ENCODE measurements around the gene CCDC141.
"Not testable (repeated sequence)": the region's sequence is repeated elsewhere in the genome, so short reads cannot be mapped to it uniquely, and the experiment has no call there.

Gene CCDC141, protein sequence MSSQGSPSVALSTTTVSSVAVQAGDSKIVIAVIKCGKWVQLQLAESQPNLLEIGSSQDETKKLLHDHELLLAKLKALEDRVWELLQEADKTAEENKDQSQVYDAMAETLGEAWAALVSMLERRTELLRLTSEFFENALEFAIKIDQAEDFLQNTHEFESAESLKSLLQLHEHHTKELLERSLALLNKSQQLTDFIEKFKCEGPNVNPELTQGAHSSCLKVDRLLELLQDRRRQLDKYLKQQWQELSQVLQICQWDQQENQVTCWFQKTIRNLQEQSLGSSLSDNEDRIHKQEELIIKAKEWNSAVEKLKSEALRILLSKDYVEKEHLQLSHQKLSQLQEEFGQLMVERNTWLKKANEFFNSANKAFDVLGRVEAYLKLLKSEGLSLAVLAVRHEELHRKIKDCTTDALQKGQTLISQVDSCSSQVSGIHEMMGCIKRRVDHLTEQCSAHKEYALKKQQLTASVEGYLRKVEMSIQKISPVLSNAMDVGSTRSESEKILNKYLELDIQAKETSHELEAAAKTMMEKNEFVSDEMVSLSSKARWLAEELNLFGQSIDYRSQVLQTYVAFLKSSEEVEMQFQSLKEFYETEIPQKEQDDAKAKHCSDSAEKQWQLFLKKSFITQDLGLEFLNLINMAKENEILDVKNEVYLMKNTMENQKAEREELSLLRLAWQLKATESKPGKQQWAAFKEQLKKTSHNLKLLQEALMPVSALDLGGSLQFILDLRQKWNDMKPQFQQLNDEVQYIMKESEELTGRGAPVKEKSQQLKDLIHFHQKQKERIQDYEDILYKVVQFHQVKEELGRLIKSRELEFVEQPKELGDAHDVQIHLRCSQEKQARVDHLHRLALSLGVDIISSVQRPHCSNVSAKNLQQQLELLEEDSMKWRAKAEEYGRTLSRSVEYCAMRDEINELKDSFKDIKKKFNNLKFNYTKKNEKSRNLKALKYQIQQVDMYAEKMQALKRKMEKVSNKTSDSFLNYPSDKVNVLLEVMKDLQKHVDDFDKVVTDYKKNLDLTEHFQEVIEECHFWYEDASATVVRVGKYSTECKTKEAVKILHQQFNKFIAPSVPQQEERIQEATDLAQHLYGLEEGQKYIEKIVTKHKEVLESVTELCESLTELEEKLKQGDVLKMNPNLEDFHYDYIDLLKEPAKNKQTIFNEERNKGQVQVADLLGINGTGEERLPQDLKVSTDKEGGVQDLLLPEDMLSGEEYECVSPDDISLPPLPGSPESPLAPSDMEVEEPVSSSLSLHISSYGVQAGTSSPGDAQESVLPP (N-terminal part only)

DNA sequence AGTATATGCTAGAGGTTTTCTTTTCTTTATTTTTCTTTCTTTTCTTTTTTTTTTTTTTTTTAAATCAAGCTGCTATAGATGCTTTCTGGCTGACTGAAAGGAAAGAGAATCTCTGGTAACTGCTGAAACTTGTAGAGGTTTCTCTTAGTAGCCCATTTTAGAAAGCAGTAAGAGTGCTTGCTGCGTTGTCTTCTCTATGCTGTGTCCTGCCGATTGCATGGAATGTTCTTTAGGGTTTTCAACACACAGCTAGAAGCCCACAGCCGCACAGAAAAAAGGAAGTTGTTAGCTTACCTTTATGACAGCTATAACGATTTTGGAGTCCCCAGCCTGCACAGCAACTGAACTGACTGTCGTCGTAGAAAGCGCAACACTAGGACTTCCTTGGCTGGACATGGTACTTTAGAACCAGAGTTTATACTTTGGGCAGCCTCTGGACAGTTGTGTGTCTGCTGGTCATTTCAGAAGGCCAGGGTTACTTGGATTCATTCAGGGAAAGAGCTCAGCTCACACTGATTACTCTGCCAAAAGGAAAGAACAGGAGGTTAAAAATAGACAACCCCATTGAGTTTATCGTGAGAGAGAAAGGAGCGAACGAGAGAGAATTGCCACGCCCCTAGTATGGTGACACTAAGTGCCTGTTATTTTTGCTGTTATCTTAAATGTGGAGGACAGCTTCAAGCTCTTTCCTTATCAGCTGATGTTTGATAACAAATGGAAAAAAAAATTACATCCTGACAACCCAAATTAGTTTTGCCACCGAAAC lies at the start of gene CCDC141:
TSS of gene CCDC141 (minus strand) at position 592 of the 766 bp plus-strand sequence. CDS start at position 396, 196 bp downstream.
- TF ChIP-seq POLR2A (IDR thresholded peaks at IDR 0.05; ENCODE audit: low read length) (no peak), GATA1 (IDR thresholded peaks at IDR 0.05; ENCODE audit: low read depth, low read length) (no peak)
- DNase-seq, result peak; percentile 39 to 73

DNA sequence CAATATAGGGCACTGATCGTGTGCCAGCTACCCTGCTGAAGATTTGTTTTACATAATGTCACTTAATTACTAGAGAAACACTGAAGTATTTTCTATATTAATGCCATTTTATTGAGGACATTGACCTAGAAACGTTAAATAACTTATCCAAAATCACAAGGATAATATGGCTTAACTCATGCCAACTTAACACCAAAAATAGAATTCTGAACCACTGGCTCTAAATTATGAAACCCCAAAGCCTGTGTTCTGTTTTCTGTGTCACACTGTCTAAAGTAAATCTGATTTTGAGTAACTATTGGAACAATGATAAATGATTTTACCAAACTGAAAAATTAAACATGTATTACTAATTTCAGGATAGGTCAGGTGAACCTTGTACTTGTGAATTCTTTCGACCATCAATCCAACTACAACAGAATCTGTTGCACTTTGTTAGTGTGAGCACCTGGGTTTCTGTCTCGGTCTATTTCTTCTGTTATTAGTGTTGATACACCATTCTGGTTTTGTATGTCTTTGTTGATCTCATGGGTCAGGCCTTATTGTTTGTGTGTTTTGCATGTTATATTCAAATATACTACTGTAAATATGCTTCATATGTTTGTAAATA lies 48.2 kb upstream of the CCDC141 start:
- DNase-seq, result no peak
- TF ChIP-seq GATA1 (IDR thresholded peaks at IDR 0.05; ENCODE audit: low read depth, low read length), result no peak
- TF ChIP-seq POLR2A (IDR thresholded peaks at IDR 0.05; ENCODE audit: low read length), result no peak

DNA sequence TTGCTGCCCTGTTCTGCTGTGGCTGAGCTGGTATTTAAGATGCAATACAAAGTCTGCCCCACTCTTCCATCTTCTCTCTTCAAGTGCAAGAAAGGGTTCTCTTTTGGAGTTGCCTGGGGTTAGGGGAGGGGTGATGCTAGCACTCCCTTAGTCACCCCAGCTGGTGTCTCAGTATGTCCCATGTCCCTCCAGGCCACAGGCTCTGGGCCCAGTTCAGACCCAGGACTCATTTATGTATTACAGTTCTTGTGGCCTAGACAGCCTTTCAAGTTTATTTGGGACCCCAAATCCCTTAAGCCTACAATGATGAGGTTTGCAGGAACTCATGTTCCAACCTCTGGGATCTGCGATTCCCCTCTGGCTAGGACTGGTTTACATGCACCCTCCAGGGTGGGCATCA lies 47.2 kb upstream of the CCDC141 start:
- no peak for DNase-seq
- TF ChIP-seq GATA1 (IDR thresholded peaks at IDR 0.05; ENCODE audit: low read depth, low read length) (no peak), POLR2A (IDR thresholded peaks at IDR 0.05; ENCODE audit: low read length) (no peak)

DNA sequence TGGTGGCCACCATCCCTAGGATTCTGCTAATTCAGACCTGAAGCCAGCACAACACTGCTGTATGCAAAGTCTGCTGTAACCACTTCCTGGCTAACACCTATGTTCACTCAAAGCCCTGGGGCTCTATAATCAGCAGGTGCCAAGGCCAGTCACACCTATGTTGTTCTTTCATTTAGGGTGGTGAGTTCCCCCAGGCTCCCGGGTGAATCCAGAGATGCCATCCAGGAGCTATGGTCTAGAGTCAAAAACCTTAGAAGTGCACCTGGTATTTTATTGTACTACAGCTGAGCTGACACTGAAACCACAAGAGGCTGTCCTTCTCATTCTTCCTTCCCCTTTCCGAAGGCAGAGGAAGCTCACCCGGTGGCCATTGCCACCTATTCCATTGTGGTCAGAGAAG lies 46.2 kb upstream of the CCDC141 start:
- TF ChIP-seq GATA1 (IDR thresholded peaks at IDR 0.05; ENCODE audit: low read depth, low read length), result no peak
- TF ChIP-seq POLR2A (IDR thresholded peaks at IDR 0.05; ENCODE audit: low read length), result no peak
- no peak for DNase-seq

DNA sequence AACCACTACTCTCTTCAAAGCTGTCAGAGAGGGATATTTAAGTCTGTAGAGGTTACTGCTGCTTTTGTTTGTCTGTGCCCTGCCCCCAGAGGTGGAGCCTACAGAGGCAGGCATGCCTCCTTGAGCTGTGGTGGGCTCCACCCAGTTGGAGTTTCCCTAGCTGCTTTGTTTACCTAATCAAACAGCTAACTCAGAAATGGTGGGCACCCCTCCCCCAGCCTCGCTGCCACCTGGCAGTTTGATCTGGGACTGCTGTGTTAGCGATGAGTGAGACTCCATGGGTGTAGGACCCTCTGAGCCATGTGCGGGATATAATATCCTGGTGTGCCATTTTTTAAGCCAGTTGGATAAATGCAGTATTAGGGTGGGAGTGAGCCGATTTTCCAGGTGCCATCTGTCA lies 43.0 kb upstream of the CCDC141 start:
- not testable (repeated sequence) for DNase-seq

DNA sequence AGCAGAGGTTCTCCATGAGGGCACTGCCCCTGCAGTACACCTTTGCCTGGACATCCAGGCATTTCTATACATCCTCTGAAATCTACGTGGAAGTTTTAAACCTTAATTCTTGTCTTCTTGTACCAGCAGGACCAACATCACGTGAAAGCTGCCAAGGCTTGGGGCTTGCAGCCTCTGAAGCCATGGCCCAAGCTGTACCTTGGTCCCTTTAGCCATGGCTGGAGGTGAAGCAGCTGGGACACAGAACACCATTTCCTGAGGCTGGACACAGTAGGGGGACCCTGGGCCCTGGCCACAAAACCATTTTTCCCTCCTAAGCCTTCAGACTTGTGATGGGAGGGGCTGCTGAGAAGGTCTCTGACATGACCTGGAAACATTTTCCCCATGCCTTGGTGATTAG lies 32.8 kb upstream of the CCDC141 start:
- no peak for DNase-seq
- TF ChIP-seq GATA1 (IDR thresholded peaks at IDR 0.05; ENCODE audit: low read depth, low read length) (no peak), POLR2A (IDR thresholded peaks at IDR 0.05; ENCODE audit: low read length) (no peak)

DNA sequence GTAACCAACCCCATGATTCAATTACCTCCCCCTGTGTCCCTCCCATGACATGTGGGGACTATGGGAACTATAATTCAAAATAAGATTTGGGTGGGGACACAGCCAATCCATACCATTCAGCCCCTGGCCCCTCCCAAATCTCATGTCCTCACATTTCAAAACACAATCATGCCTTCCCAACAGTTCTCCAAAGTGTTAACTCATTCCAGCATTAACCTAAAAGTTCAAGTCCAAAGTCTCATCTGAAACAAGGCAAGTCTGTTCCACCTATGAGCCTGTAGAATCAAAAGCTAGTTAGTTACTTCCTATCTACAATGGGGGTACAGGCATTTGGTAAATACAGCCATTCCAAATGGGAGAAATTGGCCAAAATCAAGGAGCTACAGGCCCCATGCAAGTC lies 32.0 kb upstream of the CCDC141 start:
- TF ChIP-seq GATA1 (IDR thresholded peaks at IDR 0.05; ENCODE audit: low read depth, low read length) (no peak), POLR2A (IDR thresholded peaks at IDR 0.05; ENCODE audit: low read length) (no peak)
- DNase-seq, result no peak

DNA sequence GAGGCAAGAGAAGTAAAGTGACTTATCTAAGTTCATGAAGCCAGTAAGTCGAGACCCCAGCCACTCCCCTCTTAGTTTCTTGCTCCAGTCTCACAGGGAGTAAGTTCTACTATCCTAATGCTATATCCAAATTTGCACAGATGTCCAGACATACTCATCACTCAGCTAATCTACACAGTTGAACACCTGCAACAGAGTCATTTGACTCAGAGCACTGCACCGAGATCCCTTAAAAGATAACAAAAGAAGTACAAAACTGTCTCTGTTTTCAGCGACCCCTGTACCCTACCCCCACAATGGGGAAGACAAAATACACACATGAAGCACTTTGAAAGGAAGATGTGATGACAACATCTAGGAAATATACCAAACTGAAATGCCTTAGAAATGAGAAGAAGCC lies 22.6 kb upstream of the CCDC141 start:
- DNase-seq, result no peak
- TF ChIP-seq GATA1 (IDR thresholded peaks at IDR 0.05; ENCODE audit: low read depth, low read length), result no peak
- no peak for TF ChIP-seq POLR2A (IDR thresholded peaks at IDR 0.05; ENCODE audit: low read length)

DNA sequence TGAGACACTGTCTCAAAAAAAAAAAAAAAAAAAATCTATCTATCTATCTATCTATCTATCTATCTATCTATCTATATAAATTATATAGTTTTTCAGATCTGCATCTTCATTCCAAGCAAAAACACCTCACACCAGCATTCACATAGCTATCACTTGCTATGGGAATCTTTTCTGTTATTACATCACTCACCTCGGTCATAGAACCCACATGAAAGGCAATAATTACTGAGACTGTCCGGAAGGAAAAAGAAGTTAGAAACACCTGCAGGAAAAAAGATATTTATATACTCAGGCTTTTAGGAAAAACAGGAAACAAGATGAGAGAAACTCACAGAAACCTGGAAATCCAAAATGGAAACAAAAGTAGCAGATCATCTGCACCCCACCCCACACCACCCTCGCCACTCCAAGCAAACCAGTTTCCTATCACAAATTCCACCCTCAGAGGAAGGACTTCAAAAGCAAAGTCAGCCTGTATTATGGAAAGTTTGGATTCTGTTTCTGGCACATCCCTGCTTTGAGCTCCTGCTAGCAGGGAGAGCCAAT lies 21.9 kb upstream of the CCDC141 start:
- DNase-seq, result no peak
- no peak for TF ChIP-seq POLR2A (IDR thresholded peaks at IDR 0.05; ENCODE audit: low read length)
- TF ChIP-seq GATA1 (IDR thresholded peaks at IDR 0.05; ENCODE audit: low read depth, low read length), result no peak

DNA sequence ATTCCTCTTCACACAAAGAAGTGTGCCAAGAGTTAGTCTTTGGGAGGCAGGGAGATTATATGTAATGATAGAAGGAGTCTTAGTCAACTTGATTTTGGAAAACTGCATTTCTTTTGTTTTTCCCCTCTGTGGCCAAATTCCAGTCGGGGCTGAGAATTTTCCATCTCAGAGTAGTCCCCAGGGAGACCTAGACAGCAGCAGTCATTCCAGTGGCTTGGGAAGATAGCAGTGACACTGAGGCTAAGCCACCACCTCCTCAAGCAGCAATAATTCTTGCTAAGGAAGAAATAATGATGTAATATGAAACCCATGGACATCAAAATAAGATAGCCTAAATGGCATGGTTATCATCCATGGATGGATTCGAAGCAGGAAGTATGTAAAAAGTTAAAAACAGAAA lies 21.0 kb upstream of the CCDC141 start:
- DNase-seq, result no peak

DNA sequence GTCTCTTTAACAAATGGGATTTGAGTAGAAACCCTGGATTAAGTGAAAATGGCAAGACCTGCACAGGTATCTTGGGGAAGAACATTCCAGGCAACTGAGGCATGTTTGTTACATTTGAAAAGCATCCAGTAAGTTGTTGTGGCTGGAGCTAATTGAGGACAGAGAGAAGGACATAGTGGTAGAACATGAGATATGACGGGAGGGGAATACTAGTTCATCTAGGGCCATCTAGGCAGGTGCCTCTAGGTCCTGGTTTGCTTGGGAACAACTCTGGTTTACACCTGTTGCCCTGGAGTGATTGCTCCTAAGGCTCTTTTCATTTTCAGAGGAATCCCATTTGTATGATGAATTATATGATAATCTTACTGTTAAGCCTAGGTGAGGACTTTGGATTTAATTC lies 19.7 kb upstream of the CCDC141 start:
- TF ChIP-seq POLR2A (IDR thresholded peaks at IDR 0.05; ENCODE audit: low read length), result no peak
- TF ChIP-seq GATA1 (IDR thresholded peaks at IDR 0.05; ENCODE audit: low read depth, low read length), result no peak
- no peak for DNase-seq

More for the DNA sequence above, 21.0 kb upstream of the CCDC141 start:
- TF ChIP-seq POLR2A (IDR thresholded peaks at IDR 0.05; ENCODE audit: low read length), result no peak
- no peak for TF ChIP-seq GATA1 (IDR thresholded peaks at IDR 0.05; ENCODE audit: low read depth, low read length)

DNA sequence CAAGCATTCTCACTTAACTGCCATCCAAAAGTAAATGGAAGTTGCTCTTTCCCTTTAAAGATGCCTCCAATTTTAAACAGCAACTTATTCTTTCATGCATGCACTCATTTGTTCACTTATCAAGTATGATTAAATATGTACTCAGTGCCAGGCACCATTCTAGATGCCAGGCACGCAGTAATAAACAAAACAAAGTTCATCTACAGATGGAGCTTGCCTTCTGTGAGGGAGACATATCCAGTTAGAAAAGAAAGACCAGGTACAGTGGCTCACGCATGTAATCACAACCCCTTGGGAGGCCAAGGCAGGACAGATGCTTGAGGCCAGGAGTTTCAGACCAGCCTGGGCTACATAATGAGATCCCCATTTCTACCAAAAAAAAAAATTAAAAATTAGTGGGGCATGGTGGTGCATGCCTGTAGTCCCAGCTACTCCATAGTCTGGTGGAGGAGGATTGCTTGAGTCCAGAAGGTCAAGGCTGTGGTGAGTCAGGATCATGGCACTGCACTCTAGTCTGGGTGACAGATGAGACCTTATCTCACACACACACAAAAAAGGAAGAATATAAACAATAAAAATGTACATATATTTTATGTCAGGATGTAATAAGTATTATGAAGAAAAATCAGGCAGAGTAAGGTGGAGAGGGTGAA lies 19.2 kb upstream of the CCDC141 start:
- DNase-seq, result no peak
- TF ChIP-seq POLR2A (IDR thresholded peaks at IDR 0.05; ENCODE audit: low read length) (no peak), GATA1 (IDR thresholded peaks at IDR 0.05; ENCODE audit: low read depth, low read length) (no peak)

Data from erythroblast (primary cell).